Activated B cell treated with CpG ODN at 0.5 μM for 24 hours (primary cell): Measurements from ENCODE around the gene EPHA10. TPM values are rescaled to one million over a fixed set of nuclear protein-coding genes. Genes with fewer than 3 reads are reported as not detected.

ENCODE experiments used
- ATAC-seq: fragments of 200-7000 bp; cut with Tn5 transposase; one replicate; pipeline ENCODE4 v1.10.0; 2021; ENCODE audit warnings: low read depth, mild to moderate bottlenecking, moderate library complexity
- CTCF ChIA-PET: fragments of 350-600 bp; sonication (Branson Sonifier 250); formaldehyde crosslinking; loops from one replicate; lab custom pipeline; 2021; ENCODE audit warnings: antibody characterized with exemption; lab: Charles Lee
- POLR2A ChIA-PET: fragments of 350-600 bp; sonication (Branson Sonifier 250); formaldehyde crosslinking; loops from one replicate; lab custom pipeline; 2021; ENCODE audit warnings: antibody characterized with exemption; lab: Charles Lee
- DNase-seq: peaks from one replicate; pipeline ENCODE4 v3.0.0; 2022
- H3K27ac Mint-ChIP-seq: one replicate; pipeline ENCODE4 v1.8.0; 2020; ENCODE audit warnings: mixed read lengths
- H3K27me3 Mint-ChIP-seq: one replicate; pipeline ENCODE4 v1.8.0; 2021; ENCODE audit warnings: mixed read lengths
- H3K36me3 Mint-ChIP-seq: one replicate; pipeline ENCODE4 v1.8.0; 2021; ENCODE audit warnings: low read depth, mixed read lengths
- H3K4me1 Mint-ChIP-seq: one replicate; pipeline ENCODE4 v1.8.0; 2021; ENCODE audit warnings: mixed read lengths
- H3K4me3 Mint-ChIP-seq: one replicate; pipeline ENCODE4 v1.8.0; 2020; ENCODE audit warnings: mild to moderate bottlenecking, mixed read lengths
- H3K9me3 Mint-ChIP-seq: one replicate; pipeline ENCODE4 v1.8.0; 2020; ENCODE audit warnings: mixed read lengths
- intact Hi-C: fragments of 100-400 bp; cut with micrococcal nuclease; formaldehyde crosslinking; loops from one replicate; pipeline ENCODE4 v1.15.1; 2024
- total RNA-seq: library from RNA; stranded (reverse); gene quantifications from 2 replicates; pipeline ENCODE4 v1.2.3, GENCODE V29; 2022
- TF ChIP-seq, protein P1 (sequence below): fragments of 200-600 bp; IDR thresholded peaks from one replicate; pipeline ENCODE4 v1.8.0; 2022; ENCODE audit warnings: antibody characterized with exemption, mild to moderate bottlenecking

Gene EPHA10
- total RNA-seq, 1 donor from 2014 or later, result 0.27 TPM

DNA sequence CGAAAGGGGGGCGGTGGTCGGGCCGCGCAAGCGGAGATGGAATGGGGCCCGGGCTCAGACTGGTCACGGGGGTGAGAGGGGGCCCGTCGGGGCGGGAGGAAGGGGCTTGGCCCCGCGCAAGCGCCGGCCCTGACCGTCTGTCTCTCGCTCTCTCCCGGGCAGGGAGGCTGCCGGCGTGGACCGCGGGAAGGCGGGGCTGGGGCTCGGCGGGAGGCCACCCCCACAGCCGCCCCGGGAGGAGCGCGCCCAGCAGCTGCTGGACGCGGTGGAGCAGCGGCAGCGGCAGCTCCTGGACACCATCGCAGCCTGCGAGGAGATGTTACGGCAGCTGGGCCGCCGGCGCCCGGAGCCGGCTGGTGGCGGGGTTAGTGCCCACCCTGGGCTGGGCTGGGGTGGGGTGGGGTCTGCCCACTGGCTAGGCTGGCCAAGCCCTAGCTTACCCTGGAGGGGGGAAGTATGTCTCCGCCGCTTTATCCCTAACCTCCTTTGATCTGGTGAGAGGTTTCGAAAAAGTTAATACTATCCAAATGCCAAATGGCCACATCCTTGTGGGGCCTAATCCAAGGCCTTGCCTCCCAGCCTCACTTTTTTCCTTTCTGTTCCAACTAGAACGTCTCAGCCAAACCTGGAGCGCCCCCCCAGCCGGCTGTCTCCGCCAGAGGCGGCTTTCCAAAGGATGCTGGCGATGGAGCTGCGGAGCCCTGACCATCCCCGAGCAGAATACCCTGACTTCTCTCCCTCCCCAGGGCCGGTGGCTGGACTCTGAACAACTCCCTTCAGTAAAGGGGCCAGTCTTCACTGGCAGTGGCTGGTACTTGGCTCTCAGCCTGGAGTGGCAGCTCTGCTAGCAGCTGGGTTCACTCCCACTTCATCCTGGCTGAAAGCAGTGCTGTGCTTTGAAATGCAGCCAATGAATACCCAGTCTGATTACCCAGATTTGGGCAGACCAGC, 43.7 kb upstream of the EPHA10 start:
- H3K4me3 Mint-ChIP-seq, result peak overlapping the region; percentile 95
- DNase-seq (no peak), ATAC-seq (peak; percentile 40)
- H3K9me3 Mint-ChIP-seq, result no peaks in the 10 kb centered on the region
- intact Hi-C loops, result loop anchor here (1.0 to 10.0 kb wide), 6 partner anchors 14 to 334 kb away; partner anchors contain the start of genes CDCA8, GNL2, MTF1 and SF3A3
- TF ChIP-seq, protein P1, sequence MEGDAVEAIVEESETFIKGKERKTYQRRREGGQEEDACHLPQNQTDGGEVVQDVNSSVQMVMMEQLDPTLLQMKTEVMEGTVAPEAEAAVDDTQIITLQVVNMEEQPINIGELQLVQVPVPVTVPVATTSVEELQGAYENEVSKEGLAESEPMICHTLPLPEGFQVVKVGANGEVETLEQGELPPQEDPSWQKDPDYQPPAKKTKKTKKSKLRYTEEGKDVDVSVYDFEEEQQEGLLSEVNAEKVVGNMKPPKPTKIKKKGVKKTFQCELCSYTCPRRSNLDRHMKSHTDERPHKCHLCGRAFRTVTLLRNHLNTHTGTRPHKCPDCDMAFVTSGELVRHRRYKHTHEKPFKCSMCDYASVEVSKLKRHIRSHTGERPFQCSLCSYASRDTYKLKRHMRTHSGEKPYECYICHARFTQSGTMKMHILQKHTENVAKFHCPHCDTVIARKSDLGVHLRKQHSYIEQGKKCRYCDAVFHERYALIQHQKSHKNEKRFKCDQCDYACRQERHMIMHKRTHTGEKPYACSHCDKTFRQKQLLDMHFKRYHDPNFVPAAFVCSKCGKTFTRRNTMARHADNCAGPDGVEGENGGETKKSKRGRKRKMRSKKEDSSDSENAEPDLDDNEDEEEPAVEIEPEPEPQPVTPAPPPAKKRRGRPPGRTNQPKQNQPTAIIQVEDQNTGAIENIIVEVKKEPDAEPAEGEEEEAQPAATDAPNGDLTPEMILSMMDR, result no peak
- CTCF ChIA-PET, result interaction anchor here (2.0 kb wide), 1 partner anchor 51 kb away, joined by 10 read pairs; the partner anchor contains the start of gene MTF1
- H3K36me3 Mint-ChIP-seq, result peaks cover 41% of the 10 kb centered on the region
- POLR2A ChIA-PET, result interaction anchor here (0.6 to 2.9 kb wide), 21 partner anchors 9 to 1583 kb away, joined by 3 to 43 read pairs (median 5); partner anchors contain the start of genes INPP5B, MTF1, RRAGC and ZC3H12A
- H3K27me3 Mint-ChIP-seq, result no peaks in the 10 kb centered on the region
- peaks cover 45% of the 10 kb centered on the region for H3K4me1 Mint-ChIP-seq
- H3K27ac Mint-ChIP-seq, result peak overlapping the region; percentile 92

DNA sequence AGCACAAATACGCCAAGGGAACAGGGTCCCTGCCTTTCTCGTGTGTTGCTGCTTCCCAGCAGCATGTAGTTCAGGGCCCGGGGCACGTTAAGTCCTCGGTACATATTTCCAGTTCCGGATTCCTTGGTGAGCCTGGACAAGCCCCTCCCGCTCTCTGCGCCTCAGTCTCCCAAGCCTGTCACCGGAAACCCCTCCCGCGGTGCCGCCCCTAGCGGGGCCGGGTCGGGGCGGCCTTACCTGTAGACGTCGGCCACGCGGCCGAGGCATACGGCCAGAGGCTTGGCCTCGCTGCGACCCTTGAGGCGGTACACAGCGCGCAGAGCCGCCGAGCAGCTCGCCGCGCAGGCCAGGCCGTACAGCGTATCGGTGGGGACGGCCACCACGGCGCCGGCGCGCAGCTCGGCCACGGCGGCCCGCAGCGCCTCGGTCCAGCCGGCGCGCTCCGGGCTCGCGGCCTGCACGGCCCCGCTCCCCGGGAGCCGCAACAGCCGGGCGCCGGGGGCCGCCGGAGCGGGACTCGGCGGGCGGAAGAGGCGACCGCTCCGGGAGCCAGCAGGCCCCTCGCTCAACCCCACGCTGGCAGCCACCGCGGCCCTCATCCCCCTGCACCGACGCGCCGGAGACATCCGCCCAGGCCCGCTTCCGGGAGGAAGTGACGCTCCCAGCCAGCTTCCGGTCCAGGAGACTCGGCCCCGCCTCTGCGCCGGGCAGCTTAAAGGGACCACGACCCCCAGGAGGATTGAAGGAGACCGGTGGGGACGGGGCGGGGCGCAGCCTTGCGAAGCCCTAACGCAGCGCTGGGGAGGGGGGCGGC, 42.8 kb upstream of the EPHA10 start, which contains the start of the genes C1orf122 and YRDC:
Gene C1orf122, plus strand, starts transcription at position 236 of the 814 bp plus-strand sequence. CDS start 615 bp downstream, outside the sequence.
Gene YRDC, minus strand, starts transcription at position 654 of the 814 bp plus-strand sequence. Its CDS starts 28 bp downstream, at position 626.
- Mint-ChIP-seq H3K27me3 (no peaks in the 10 kb centered on the region), H3K36me3 (peaks cover 46% of the 10 kb centered on the region), H3K9me3 (no peaks in the 10 kb centered on the region), H3K27ac (peak within 1 kb of the TSS; percentile 92), H3K4me1 (peaks cover 45% of the 10 kb centered on the region), H3K4me3 (peak within 1 kb of the TSS; percentile 95)
- DNase-seq, result peak; percentile 93
- ChIA-PET POLR2A (interaction anchor here (0.6 to 2.9 kb wide), 23 partner anchors 9 to 1582 kb away, joined by 3 to 43 read pairs (median 5); partner anchors contain the start of genes INPP5B, MTF1, RRAGC and SNIP1), CTCF (interaction anchor here (2.0 kb wide), 1 partner anchor 52 kb away, joined by 10 read pairs; the partner anchor contains the start of gene MTF1)
- TF ChIP-seq, protein P1, result no peak
- intact Hi-C loops, result loop anchor here (1.0 to 10.0 kb wide), 6 partner anchors 13 to 333 kb away; partner anchors contain the start of genes CDCA8, GNL2, MTF1 and SF3A3
- peak; percentile 89 for ATAC-seq

DNA sequence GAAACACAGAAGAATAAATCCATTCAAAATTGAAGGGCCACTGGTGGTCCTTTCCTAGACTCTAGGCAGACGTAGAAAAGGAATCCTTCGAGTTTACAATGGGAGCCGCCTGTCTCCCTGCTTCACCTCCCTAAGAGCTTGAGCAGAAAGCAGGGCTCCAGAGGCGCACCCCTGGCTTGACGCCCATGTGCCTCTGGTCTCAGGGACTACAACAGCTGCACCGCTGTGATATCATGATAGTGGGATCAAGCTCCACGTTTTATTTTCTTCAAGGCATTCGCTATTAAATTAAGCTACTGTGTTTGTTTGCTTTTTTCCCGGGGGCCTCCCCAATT, 42.3 kb upstream of the EPHA10 start:
- ChIA-PET POLR2A (interaction anchor here (1.0 to 2.9 kb wide), 9 partner anchors 10 to 332 kb away, joined by 3 to 43 read pairs (median 7); partner anchors contain the start of genes INPP5B, MTF1 and ZC3H12A), CTCF (no interaction called here)
- no peaks in the 10 kb centered on the region for H3K27me3 Mint-ChIP-seq
- TF ChIP-seq, protein P1, result no peak
- H3K27ac Mint-ChIP-seq, result peak overlapping the region; percentile 69
- H3K4me3 Mint-ChIP-seq, result peak overlapping the region; percentile 87
- intact Hi-C loops, result loop anchor here (5.0 to 10.0 kb wide), 2 partner anchors 210 to 332 kb away; partner anchors contain the start of genes GNL2 and ZC3H12A
- H3K4me1 Mint-ChIP-seq, result peaks cover 45% of the 10 kb centered on the region
- no peaks in the 10 kb centered on the region for H3K9me3 Mint-ChIP-seq
- DNase-seq, result no peak
- no peak for ATAC-seq
- peaks cover 52% of the 10 kb centered on the region for H3K36me3 Mint-ChIP-seq

DNA sequence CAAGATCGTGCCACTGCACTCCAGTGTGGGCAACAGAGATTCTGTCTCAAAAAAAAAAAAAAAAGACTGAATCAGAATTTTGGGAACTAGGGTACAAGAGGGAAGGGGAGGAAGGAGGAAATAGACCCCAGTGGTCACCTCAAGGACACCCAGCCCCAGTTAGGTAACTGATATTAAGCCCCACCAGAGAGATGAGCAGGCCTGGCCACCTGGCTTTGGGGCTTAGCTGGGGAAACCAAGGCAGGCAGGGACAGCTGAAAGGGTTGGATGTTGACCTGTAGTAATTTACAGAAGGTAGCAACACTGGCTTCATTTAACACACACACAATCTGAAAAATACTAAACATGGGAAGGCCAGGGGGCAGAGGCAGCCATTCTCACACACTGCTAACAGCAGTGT, 37.5 kb upstream of the EPHA10 start:
- TF ChIP-seq, protein P1, result no peak
- Mint-ChIP-seq H3K36me3 (peaks cover 78% of the 10 kb centered on the region), H3K27ac (no peak overlapping the region), H3K27me3 (no peaks in the 10 kb centered on the region), H3K9me3 (no peaks in the 10 kb centered on the region), H3K4me3 (no peak overlapping the region), H3K4me1 (peaks cover 21% of the 10 kb centered on the region)
- CTCF ChIA-PET, result no interaction called here
- POLR2A ChIA-PET, result no interaction called here
- no peak for DNase-seq
- ATAC-seq, result no peak
- intact Hi-C loops, result loop anchor here (10.0 kb wide), 1 partner anchor 328 kb away; the partner anchor contains the start of gene ZC3H12A
